Inflammatory macrophage treated with lipopolysaccharide for 4 hours (primary cell): ENCODE measurements around the gene RPN2.

Experiments
- DNase-seq: peaks from one replicate; pipeline ENCODE4 v3.0.0-alpha.2; 2020

The RPN2 gene

DNA sequence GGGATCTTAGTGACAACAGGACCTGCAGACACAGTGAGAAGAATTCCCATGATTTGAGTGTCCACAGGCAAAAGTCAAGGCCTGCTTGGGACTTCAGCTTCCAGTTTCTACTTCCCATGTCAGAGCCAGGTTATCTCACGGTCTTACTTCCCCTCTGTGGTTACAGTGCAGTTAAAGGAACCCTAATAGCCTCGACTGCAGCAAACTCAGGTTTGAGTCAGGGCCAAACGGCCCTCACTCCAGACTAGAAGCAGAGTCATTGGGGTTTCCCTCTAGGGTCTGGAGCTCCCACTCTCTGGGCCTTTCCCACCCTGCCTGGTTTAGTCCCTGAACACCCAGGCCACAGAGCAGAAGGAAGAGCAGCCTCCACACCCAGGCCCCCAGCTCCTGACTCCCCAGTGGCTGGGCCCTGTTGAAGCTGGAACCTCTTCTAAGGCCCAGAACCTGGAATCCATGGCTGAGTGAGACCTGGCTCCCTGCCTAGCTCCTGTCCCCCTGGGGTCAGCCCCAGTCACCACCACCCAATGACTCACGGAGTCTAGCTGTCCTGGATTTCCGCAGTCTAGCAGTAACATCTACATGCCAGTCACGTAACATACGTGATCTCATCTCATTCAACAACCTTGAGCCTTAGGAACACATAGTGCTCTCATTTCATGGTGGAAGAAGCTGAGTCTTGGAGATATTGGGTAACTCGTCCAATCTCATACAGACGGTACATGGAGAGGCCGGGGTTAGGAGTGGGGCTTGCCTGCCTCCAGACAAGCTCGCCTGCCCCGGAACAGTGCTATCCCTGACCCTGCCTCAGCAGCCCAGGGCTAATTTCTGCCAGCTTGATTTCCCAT lies 91.7 kb downstream of the RPN2 start:
- peak; percentile 99 for DNase-seq

DNA sequence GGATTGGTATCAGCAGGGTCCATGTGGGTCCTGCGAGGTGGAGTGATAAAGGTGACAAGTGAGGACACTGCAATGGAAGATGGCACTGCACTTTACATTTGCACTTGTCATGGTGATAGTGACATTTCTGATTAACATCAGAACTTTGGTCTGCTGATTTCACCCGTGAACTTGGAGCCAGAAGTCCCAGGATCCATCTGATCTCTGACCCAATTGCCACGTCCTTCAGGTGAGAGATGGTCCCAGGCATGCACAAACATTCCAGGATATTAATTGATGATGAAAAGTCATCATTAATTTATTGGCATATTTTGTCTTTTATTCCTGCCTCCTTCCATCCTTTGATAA lies 92.3 kb downstream of the RPN2 start:
- no peak for DNase-seq

DNA sequence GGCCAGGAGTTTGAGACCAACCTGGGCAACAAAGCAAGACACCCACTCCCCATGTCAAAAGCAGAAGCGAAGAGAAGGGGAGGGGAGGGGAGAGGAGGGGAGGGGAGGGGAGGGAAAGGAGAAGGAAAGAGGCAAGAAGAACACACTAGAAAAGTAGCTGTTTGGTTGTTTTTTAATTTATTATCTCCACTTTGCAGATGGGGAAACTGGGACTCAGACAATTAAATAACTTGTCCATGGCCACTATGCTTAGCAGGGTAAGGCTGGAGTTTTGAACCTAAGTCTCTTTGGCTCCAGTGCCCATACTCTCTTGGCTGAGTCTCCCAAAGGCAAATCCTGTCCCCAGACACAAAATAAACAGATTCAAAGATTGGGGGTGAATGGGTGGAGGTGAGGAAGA lies 94.9 kb downstream of the RPN2 start:
- DNase-seq, result peak; percentile 23

DNA sequence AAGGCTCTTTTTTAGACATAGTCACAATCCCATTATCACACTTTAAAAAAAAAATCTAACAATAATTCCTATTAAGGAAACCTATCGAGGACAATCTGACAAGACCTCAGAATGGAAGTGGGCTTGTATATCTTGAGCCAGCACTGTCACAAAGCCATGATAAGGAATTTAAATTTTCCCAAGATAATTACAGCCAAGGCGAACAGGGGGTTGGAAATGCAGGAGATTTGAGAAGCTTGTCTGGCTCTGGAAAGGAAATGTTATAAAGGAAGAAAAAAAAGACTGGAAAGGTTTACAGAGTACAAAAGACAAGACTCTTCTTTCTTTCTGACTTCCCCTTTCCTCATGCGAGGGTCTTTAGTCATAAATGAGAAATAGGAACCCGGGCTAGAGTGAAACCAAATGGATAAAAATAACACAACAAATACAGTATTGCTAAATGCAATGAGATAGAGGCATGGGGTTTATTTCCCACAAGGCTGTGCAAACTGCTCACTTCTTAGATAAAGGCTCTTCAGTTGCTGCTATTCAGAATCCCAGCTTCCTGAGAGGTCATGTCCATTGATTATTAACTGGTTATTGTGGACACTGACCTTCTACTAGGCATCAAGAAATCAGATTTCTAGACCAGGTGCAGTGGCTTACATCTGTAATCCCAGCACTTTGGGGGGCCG lies 95.9 kb downstream of the RPN2 start:
- DNase-seq, result peak; percentile 95

DNA sequence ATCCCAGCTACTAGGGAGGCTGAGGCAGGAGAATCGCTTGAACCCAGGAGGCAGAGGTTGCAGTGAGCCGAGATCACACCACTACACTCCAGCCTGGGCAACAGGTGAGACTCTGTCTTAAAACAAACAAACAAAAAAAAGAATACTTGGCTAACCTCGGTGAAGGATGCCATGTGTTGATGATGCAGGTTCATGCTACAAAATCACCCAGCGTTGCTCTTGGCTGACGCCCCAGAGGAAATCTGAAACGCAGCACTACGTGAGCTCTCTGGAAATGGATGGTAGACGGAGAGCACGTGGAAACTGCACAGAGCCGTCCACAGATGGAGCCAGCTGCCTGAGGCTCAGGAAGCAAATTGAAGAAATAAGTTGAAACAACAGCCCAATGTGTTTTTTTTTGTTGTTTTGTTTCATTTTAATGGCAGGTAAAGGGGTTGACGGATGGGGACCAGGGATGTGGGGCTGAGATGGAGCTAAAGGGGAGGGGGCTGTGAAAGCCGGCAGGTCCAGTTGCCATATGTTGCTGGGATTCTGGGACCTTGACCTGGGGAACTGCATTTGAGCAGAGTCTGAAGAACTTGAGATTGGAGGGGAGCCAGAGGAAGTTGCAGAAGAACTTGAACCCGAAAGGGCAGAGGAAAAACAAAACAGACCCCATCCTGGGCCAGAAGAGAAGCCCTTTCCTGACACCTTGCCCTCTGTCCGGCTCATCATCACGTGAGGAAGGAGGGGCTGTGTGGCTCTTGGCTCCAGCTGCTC lies 97.5 kb downstream of the RPN2 start:
- peak; percentile 74 for DNase-seq

DNA sequence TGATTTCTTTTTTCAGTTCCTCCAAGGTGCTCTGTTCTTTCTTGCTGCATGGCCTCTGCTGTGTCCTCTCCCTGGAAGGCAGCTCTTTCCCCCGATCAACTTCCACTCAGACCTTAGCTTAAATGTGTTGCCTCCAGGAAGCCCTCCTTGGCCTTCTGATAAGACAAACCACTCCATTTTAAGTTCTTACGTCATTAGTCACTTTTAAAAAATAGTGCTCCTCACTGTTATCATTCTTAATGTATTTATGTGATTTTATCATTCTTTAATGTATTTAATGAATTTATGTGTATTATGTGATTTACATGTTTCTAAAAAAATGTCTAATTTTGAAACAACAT lies 98.1 kb downstream of the RPN2 start:
- no peak for DNase-seq

DNA sequence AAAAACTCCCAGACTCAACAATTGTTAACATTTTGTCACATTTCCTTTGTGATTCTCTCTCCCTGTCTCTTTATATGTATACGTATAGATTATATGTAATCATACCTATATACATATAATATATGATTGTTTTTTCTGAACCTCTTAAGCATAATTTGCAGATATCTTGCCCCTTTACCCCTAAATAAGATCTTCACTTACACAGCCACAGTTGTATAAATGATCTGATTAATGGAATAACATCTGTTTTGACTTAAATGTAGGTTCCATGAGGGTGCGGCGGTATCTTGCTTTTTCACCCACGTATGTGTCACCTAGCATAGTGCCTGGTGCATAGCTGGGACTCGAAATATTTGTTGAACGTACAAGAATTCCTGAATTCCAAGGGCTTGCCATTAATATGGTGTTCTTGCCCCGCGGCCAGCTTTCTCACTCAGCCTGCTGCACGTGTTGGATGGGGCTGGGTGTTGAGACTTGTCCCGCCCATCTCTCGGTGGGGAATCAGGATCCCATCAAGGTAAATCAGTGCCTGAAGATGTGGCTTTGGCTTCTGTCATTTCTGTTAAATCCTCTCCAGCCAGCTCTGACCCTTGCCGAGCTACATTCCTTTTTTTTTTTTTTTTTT lies 99.9 kb downstream of the RPN2 start:
- DNase-seq, result no peak

DNA sequence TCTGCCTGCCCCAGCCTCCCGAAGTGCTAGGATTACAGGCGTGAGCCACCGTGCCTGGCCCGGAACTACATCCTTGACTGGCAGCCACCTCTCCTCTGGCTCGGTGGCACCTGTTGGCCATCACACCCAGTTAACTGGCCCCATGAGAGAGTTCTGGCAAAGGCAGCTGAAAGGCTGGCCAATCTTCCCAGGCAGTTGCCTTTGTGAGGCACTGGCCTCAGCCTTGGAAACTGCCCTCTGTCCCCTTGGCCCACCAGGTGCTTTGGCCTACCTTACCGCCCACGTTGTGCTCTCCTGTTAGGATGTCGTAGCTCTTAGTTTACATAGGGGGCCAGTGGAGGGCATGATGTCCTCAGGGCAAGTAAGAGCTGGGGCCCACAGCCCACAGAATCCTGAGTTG lies 100.7 kb downstream of the RPN2 start:
- no peak for DNase-seq

DNA sequence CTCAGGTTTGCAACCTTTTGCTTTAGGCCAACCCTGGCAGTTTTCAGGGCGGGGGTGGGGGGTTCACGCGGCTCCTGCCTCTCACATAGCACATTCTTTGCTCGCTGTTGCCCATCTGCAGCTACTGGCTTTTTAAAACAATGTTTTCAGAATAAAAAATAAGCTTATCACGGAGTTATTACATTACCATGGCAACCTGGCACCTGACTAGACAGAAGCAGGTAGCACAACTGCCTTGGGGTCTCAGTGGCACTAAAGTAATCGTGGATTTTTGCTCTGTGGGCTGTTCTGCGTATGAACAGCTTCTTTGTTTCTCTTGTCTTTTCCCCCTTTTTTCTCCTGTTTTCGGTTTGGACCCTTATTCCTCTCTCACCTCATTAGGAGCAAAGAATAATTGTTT lies 101.3 kb downstream of the RPN2 start:
- no peak for DNase-seq

DNA sequence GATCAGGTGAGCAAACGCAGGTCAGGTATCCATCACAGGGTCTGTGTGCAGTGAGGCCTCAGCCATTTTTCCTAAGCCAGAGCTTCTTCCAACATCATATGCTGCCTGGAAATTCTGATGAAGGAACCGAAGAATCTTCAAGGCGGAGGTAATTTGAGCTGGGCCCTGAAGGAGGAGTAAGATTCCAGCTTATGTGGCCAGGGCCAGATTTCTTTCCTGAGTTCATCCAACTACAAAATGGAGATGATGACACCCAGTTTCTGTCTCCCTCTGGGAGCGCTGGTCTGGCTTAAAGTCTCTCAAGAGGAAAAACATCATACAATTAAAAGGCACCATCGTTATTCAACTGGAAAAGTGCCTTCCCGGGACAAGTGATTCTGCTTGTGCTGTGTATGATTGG lies 103.4 kb downstream of the RPN2 start:
- DNase-seq, result no peak

DNA sequence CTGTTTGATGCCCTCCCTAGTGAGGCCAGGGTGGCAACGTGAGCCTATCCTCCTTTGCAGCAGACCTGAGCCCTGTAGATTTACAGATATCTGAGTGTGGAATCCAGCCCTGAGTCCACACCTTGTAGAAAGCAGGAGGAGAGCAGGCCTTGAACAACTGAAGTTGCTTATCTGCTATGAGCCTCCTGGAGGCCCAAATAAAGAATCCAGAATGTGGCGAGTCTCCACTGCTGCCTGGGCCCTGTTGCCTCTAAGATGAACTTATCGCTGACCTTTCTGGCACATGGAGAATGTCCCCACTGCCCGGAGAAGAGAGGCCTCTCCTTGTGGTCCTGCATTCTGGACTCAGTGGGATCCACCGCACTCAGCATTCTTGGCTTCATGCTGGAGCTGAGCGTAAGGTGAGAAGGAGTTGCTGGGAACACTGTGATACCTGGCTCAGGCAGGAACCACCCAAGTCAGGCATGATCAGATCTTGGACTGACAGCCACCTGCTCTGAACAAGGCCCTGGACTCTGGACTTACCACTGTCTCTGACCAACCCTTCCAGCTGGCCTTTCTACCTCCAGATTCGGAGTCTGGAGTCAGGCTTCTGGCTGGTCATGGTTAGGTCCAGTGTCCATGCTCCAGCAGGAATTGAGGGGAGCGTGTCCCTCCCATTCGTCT lies 104.5 kb downstream of the RPN2 start:
- no peak for DNase-seq

DNA sequence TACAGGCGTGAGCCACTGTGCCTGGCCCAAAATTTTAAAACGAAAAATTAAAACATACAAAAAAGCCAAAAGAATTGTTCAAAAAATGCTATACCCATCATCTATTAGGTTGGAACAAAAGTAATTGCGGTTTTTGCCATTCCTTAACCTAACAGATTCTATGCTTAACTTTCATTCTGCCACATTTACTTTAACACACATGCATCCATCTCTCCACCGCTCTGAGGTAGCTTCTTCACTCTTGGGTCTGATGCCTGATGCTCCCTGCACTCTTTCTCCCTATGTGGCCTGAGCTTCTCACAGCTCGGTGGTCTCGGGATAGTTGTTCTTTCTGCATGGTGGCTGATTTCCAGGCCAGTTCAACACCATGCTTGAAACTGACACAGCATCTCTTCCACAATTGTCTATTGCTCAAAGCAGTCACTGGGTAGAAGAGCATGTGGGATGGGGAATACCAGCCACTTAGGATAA lies 105.6 kb downstream of the RPN2 start:
- DNase-seq, result peak; percentile 13

DNA sequence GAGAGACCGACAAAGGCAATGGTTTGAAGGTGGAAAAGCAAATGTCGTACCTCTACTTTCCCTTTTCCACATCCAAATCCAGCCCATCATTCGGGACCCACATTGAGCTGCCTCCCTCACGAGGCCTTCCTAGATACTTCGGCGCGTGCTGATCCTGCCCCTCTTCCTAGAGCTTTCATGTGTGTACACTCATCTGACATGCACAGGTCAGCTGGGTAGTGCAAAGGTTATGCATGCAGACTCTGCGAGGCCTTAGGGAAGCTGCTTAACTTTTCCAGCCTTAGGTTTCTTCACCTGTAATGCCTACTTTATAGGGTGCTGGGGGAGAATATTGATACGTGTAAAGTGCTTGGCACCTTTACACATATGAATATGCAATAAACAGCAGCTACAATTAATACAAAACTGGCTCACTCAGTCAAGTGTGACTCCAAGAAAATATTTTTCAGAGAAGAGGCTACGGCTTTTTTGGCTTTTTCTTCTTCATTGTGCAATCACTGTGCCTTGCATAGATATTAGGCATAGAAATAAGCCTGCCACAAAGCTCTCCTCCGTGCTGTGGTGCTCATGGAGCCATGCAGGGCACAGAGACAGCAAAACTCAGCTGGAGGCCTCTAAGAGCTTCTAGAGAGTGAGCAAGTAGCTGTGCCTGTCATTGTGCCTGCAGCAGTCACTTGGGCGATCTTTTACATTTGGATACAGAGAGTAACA lies 106.7 kb downstream of the RPN2 start:
- no peak for DNase-seq

DNA sequence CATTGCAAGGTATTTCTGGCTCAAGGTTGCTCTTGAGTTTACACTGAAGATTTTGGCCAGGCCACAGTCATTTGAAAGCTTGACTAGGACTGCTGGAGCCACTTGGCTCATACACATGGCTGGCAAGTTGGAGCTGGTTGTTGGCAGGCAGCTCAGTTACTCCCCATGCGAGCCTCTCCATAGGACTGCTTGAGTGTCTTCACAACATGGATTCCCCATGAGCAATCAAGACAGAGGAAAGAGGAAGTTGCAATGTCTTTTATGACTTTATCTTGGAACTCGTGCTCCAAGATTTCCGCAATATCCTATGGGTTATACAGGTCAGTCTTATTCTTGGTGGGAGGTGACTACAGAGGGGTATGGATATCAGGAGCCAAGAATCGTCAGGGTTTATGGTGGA lies 109.0 kb downstream of the RPN2 start:
- DNase-seq, result peak; percentile 97

DNA sequence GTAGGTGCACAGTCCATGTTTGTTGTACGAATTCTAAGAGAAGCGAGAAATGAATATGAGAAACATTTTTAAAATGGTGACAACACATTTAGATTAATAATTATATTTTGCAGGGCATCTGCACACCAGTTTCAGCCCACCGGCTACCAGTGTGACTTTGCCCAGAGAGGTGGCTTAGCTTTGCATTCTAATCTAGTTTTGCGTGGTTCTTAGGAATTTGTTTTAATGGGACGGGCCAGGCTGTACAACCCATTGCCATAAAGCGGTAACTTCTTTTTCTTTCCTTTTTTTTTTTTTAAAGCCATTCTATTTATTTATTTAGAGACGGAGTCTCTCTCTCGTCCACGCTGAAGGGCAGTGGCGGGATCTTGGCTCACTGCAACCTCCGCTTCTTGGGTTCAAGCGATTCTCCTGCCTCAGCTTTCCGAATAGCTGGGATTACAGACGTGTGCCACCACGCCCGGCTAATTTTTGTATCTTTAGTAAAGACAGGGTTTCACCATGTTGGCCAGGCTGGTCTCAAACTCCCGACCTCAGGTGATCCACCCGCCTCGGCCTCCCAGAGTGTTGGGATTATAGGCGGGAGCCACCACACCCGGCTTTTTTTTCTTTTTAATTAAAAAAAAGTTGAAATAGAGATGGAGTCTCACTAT lies 111.2 kb downstream of the RPN2 start:
- no peak for DNase-seq
